ENCODE measurements around the gene ERFL.
A peak's percentile ranks its signal among the peaks of the same experiment; 100 is the strongest.

Gene ERFL

DNA sequence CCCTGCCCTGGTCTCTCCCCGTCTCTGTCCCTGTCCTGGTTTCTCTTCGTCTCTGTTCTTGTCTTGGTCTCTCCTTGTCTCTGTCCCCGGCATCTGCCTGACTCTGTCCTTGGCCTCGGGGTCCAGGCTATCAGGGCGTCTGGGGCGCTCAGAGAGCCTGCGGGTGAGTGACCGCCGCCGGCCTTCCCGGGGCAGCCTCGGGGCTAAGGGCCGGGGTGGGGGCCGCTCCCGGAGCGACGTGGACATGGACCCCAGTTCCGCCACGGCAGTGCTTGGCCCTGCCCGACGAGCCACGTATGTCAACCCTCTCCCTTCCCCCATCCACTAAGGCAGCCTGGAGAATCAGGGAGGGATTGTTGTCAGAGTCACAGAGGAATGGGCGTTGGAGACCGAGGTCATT is 30.4 kb downstream of the ERFL start:
- DNase-seq (ENCODE audit: low read depth in 2 of 2): no peak

DNA sequence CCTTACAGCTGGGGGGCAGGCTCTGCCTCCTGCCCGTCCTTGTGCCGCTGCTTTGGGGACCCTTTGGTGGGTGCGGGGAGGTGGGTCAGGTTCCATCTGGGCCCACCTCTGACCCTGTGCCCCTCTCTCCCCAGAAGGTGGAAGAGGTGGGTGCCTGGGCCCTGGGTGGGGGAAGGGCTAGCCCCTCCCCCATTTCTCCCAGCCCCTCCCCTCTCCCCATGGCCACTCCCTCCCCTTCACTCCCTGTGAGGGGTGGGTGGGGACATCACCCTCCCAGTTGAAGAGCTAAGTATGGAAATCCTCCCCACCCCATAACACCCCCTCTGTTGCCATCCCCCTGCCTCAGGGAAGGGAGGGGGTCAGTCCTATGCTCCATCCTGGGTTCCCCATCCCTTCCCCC is 31.1 kb downstream of the ERFL start:
- DNase-seq (ENCODE audit: low read depth in 2 of 2): no peak

DNA sequence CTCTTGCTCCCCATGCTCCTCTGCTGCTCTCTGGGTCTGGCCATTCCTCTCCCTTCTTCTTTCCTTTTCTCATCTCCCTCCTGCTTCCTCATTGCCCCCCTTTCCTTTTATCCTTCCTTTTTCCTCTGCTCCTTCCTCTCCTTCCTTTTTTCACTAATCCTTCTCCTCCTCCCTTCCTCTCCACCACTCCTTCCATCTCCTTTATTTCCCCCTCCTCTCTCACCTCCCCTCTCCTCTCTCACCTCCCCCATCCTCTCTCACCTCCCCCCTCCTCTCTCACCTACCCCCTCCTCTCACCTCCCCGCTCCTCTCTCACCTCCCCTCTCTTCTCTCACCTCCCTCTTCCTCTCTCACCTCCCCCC is 31.7 kb downstream of the ERFL start:
- DNase-seq (ENCODE audit: low read depth in 2 of 2): no peak

DNA sequence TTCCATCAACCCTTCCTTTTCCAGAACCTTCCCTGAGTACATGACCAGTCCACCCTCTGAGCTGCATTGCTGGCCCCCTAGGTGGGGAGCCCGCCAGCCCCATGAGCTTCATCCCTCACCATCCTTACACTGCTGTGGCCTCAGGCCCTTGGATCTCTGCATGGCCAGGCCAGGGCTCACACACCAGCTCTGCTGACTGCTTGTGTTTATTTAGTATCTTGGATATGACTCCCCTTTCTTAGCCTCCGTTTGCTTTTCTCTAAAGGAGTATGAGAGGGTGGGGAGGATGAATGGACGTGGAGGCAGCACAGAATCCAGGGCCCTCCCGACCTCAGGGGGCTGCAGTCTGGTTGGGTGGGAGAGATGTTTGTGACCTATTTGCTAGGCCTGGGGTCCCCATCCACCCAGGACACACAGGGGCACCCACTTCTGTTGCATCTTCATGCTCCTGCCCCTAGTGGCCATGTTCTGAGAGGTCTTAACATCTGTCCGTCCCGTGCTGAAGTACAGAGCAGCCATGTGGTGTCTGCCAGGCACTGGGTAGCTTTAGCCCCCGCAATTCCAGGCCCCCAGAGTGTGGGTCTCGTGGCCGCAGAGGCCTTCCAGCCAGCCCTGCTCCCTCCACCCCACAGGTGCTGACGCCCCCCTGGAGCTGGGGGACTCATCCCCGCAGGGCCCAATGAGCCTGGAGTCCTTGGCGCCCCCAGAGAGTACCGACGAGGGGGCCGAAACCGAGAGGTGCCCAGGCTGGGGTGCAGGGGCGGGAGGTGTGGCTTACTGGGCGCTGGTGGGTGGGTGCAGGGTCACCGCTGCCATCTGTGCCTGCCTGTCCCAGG is 32.3 kb downstream of the ERFL start:
- DNase-seq (ENCODE audit: low read depth in 2 of 2): no peak

DNA sequence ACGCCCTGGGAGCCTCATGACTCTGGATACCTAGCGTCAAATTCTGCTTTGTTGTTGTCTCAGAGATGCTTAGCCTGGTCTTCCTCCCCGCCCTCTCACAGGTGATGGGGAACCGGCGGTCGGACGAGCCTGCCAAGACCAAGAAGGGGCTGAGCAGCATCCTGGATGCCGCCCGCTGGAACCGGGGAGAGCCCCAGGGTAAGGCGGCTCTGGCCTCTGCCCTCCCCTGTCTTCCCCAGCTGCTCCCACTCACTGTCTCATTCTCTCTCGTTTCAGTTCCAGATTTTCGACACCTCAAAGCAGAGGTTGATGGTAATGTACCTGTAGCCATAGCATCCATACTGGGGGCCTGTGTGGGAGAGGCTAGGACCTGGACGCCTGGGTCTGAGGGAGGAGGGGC is 33.9 kb downstream of the ERFL start:
- no peak for DNase-seq (ENCODE audit: low read depth in 2 of 2)

DNA sequence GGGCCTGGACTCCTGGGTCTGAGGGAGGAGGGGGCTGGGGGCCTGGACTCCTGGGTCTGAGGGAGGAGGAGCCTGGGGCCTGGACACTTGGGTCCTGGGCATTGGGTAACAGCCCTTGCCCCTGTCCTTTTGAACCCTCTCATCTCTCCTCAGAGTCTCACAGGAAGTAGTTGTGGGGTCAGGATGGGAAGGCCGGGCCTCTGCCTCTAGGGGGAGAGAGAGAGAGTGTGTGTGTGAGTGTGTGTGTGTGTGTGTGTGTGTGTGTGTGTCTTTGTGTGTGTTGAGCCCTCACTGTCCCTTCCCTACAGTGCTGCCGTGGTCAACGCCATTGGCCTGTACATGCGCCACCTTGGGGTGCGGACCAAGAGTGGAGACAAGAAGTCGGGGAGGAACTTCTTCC is 34.4 kb downstream of the ERFL start:
- DNase-seq (ENCODE audit: low read depth in 2 of 2): no peak

DNA sequence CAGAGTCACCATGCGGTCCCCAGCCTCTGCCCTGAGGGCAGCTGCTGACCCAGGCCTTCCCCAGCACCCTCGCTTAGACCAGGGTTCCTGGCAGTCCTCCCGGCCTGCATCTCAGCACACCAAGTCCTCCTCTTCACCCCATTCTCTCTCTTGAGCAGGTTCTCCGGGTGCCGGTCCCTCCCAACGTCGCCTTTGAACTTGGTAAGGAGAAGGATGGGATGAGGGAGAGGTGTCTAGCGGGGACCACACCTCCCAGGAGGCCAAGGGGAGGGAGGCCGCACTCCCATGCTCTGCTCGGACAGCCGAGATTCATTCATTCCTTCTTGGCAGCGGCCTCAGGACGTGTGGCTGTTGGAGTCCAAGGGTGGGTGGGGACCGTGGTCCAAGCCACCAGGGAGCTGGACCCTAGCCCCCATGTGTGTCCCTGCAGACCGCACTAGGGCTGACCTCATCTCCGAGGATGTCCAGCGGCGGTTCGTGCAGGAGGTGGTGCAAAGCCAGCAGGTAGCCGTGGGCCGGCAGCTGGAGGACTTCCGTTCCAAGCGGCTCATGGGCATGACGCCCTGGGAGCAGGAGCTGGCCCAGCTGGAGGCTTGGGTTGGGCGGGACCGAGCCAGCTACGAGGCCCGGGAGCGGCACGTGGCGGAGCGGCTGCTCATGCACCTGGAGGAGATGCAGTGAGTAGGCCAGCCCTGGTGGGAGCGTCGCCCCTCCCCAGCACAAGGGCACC is 35.9 kb downstream of the ERFL start:
- no peak for DNase-seq (ENCODE audit: low read depth in 2 of 2)

DNA sequence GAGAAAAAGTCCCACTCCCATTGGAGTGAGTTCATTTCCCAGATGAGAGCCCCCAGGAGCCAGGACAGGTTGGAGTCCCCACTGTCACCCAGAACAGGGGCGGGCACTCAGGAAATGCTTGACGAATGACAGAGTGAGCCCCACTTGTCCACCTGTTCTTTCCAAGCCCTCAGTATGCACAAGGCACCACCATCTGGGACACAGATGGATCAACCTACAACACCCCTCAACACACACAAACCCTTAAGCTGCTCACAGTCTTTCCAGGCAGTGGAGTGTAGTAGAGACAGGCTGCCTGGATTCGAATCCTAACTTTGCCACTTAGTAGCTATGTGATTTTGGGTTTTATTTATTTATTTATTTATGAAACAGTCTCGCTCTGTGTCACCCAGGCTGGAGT is 37.3 kb downstream of the ERFL start:
- DNase-seq (ENCODE audit: low read depth in 2 of 2): no peak

DNA sequence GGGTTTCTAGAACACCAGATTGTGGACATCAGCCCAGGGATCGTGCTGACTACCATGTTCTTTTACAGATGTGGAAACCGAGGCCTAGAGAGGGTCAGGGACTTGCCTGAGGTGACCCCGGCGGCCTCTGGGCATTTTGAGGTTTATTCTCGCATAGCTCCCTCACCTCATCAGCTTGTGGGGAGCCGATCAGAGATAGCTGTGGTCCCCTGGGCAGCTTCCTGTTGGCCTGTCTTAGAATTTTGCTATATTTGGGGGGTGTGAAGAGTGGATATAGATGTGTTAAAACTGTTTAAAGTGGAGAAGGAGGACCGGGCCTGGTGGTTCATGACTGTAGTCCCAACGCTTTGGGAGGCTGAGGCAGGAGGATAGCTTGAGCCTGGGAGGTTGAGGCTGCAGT is 38.4 kb downstream of the ERFL start:
- DNase-seq (ENCODE audit: low read depth in 2 of 2): no peak

DNA sequence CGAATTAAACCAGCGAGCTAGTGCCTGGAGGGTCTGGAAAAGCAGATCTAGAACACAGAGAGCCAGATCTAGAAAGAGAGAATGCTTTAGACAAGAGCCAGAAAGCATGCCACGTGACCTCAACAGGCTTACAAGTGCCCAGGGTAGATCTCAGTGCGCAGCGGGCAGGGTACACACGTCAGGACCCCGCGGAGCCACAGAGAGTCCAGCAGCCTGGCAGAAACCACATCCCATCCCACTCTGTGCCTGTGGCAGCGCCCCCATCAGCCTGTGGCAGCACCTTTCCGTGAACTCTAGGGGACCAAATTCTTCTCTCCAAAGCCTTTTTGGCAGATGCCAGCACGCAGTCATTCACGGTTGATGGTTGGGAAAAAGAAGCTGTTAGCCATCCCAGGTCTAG is 39.3 kb downstream of the ERFL start:
- no peak for DNase-seq (ENCODE audit: low read depth in 2 of 2)

DNA sequence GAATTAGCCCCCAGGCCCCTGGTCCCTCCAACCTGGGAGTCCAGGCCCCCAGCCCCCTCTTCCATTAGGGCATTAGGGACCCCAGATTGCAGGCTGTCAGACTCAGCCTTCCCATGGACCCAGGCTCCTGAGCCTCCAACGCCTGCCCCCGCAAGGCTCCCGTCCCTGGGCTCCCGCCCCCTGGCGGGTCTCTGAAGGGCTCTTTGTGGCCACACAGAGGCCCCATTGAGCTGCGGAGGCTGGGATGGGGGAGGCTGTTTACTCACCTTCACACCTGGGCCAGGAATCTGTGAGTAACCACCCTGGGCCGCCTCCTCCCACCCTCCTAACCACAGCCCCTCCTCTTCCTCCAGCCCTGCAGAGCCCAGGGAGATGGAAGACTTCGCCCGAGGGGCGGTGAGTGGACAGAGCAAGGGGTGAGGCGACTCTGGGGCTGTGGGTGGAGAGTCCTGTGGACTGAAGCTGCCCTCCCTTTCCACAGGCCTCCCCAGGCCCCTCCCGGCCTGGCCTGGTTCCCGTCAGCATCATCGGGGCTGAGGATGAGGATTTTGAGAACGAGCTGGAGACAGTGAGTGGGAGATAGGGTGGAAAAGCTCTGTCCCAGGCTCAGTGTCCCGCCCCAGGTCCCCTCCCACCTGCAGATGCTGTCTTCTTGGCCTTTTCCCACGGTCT is 40.4 kb downstream of the ERFL start:
- peak; percentile 85 to 87 for DNase-seq (ENCODE audit: low read depth in 2 of 2)

DNA sequence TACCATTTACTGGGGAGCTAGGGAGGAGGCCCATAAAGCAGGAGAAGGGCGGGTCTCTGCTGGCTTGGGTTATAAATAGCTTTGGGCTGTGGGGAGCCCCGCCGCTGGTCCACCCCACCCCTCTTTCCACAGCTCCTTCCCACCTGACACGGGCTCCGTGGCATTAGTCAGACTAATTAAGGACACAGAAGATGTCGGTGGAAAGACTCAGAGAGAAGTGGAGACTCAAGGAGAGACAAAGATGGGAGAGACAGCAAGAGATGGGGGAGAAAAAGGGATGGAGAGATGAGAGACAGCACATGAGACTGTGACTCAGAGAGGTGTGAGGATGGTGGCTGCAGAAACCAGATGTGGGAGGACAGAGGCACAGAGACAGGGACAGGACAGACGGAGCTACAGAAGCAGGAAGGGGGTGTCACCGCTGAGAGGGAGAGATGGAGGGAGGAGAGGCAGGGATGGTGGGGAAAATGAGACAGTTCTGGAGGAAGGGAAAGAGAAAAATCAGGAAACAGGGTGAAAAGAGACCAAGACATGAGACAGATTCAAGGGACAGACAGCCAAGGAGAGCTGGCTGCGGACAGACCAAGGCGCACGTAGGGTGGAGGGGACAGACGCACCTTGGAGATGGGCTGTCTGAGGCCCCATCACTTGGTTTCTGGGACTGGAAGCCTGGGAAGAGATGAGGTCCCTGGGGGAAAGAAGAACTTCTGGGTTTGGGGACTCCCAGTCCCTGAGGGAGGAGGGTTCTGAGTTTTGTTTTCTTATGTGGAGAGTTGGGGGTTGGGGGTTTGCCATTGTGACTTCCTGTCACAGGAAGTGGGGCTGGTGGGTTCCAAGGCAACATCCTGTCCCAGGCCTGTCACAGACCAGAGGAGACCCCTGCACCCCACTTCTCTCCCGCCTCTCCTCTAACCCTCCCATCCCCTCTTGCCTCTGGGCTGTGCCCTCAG is 41.2 kb downstream of the ERFL start:
- peak in 1 of 2 donors; percentile 49 for DNase-seq (ENCODE audit: low read depth in 2 of 2)

DNA sequence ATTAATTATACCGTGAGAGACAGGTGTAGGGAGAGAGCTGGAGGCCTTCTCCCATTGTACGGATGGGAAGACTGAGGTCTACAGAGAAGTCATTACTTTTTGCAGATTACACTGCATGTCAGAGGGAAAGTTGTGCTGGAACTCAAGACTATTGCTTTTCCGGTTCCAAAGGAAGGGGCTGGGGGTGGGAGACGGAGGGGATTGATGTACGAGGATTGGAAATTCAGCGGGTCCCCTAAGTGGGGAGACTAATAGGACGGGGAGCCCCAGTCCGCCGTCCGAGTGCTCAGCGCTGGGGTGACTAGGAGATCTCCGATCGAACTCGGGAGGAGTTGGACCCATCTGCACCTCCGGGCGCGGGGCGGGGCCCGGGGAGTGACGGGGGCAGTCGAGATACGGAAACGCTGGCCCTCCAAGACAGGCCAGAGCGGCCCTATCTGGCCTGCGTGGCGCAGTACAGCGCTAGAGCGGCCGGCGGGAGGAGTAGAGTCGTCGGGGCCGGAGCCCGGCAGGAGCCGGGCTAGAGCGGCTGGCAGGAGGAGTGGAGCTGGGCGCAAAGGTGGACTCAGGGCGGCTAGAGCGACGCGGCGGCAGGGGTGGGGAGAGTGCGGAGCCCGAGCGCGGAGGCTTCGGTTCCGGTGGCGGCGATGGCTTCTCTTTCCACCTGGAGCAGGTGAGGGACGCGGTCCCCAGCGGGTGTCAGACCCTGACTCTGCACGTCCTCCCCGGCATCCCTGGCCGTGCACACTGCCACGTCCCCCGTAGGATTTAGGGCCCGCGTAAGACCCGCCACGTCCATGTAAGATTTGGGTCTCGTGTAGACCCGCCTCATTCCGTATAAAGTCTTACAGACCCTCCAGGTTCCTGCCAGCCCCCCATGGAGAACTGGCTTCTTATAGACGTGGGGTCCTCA is 44.2 kb downstream of the ERFL start:
- DNase-seq (ENCODE audit: low read depth in 2 of 2): peak; percentile 79 to 83

DNA sequence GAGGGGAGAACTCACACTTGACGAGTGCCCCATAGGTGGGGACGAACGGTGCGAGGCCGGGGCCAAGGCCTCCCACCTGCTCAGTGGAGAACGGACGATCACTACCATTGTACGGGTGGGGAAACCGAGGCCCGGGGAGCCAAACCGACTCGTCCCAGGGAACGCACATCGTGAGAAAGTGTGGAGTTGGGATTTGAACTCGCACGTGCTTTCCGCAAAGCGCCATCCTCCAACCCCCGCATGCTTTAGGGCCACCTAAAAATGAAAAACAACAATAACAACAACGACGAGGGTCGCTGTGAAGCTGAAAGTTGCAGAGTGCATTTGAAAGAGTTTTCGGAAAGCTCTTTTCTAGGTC is 44.8 kb downstream of the ERFL start:
- no peak for DNase-seq (ENCODE audit: low read depth in 2 of 2)

DNA sequence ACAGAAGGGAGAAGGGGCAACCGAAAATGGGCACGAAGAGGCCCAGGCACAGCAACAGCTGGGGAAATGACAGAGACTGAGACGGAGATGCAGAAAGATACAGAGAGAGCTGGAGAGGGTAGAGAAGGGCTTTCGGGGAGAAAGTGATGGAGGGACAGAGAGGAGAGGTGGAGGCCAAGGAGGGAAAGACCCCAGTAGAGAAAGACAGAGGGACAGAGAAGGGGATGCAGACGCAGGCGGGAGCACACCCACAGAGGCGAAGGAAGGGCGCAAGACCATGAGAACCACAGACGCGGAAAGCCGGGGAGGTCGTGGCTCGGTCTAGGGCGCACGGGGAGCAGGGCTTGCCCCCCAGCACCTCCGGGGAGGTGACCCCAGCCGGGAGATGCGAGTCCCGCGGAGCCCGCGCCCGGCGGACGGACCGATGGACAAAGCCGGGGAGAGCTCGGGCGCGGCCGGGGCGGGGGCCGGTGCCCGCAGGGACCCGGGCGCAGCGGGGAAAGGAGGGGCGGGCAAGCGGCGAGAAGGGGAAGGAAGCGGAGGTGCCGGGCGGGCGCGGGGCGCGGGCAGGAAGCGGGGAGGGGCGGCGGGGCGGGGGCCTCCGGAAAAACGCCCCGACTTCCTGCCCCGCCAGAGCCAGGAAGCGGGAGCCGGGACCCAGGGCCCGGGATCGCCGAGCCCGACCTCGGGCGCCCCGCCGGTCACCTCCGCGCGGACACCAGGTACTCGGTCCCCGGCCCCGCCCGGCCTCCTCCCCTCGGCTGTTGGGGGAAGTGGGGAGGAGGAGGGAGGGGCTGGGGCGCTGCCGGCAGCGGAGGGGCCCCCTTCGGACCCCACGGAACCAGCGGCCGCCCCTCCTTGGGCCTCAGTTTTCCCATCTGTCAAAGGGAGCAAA is 45.4 kb downstream of the ERFL start, which contains the start of gene ARHGEF1:
TSS of gene ARHGEF1 (plus strand) at position 617 of the 895 bp plus-strand sequence. CDS start 4,899 bp downstream, outside the sequence.
- peak in 1 of 2 donors; percentile 35 for DNase-seq (ENCODE audit: low read depth in 2 of 2)

DNA sequence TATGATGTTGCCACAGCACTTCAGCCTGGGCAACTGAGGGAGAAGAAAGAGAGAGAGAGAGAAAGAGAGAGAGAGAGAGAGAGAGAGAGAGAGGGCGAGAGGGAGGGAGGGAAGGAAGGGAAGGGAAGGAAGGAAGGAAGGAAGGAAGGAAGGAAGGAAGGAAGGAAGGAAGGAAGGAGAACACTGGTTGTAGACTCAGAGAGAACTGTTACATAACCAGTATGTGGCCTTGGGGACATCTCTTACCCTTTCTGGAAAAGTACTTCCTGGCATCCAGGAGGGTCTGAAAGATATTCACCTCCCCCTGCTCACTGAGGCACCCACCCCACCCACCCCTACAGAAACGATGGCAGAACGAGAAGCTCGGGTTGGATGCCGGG is 47.9 kb downstream of the ERFL start:
- no peak for DNase-seq (ENCODE audit: low read depth in 2 of 2)

DNA sequence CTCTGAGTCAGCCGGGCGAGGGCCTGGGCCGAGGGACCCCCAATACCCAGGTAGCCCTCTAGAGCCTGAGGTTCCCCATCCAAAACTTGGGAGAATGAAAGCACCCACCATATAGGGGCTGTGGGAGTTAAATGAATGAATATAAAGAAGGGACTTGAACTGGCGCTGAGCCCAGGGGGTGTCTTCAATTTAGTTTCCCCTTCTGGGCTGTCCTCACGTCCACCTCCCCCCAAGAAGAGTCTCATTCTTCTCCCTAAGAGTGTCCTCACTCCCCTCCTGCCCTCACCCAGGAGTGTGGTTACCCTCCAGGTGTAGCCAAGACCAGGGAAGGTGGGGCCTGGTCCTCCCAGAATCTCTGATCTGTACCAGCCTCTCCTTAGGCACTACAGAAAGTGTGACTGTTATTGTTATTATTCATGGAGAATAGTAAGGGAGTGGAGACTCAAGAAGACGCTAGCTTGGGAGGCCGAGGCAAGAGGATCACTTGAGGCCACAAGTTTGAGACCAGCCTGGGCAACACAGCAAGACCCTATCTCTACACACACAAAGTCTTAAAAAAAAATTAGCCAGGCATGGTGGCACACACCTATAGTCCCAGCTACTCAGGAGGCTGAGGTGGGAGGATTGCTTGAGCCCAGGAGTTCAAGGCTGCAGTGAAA is 48.5 kb downstream of the ERFL start:
- no peak for DNase-seq (ENCODE audit: low read depth in 2 of 2)

DNA sequence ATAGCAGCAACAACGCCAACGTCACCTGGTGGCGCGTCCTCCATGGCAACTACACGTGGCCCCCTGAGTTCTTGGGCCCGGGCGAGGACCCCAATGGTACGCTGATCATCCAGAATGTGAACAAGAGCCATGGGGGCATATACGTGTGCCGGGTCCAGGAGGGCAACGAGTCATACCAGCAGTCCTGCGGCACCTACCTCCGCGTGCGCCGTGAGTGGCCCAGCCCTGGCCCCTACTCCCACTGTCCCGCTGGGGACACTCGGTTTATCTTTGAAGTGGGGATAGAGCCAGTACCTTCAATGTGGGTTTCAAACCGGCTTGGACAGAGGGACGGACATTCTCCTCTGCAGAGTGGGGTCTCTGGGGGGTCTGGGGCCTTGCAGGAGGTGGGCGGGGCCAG is 49.2 kb downstream of the ERFL start:
- DNase-seq (ENCODE audit: low read depth in 2 of 2): no peak
